ENCODE results near the gene HSPB9. TPM values are rescaled to one million over a fixed set of nuclear protein-coding genes. Genes with fewer than 3 reads are reported as not detected.
"Not testable (repeated sequence)": the region's sequence is repeated elsewhere in the genome, so short reads cannot be mapped to it uniquely, and the experiment has no call there.

HSPB9 gene
- polyA plus RNA-seq, 3 donors = 0.12 to 0.46 (median 0.30) TPM

DNA sequence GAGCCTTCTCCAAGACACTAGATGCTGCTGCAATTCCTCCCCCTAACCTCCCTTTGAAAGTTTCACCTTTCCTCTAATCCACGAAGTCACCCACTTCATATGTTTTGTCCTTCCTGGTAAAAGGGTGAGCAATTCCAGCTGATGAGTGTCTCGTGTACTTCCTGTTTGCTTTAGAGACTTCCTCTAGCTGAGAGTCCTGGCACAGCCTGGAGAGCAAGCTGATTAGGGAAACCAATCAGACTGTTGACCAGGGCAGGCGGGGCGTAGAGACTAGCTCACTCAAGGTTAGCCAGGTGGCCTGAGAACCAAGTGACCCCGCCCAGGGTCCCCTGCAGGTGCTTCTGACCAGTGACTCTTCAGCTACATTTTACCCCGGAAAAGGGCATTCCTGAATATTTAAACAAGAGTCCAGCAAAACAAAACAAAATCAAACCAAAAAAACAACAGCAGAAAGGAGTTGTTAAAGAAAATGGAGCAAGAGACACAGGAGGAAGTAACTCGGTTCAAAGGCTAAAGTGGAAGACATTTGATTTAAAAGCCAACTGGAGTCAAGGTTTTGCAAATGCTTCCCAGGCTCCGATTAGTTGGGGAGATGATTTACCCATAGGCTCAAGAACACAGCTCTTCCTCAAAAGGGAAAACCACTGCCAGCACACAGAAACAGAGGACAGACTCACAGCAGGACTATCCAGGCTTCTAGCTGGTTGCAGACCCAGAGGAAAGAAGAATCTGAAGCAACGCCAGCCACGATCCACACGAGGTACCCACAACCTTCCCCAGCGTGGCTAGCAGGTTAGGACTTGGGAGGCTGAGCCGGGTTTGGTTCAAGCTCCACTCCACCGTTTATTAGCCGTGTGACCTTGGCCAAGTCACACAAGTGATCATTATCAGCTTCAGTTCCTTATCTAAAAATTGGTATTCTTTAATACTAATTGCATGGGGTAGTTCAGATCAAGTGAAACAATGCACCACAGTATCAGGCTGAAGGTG lies 13.4 kb downstream of the HSPB9 start:
- DNase-seq (ENCODE audit: extremely low read depth in 1 of 11, low read depth in 9 of 11, low spot score in 4 of 11) = peak in 2 of 11 donors; percentile 39 to 46

GRCh38 chr17:42136654-42137051 lies 14.0 kb downstream of the HSPB9 start:
- DNase-seq (ENCODE audit: extremely low read depth in 1 of 11, low read depth in 9 of 11, low spot score in 4 of 11) = no peak

DNA sequence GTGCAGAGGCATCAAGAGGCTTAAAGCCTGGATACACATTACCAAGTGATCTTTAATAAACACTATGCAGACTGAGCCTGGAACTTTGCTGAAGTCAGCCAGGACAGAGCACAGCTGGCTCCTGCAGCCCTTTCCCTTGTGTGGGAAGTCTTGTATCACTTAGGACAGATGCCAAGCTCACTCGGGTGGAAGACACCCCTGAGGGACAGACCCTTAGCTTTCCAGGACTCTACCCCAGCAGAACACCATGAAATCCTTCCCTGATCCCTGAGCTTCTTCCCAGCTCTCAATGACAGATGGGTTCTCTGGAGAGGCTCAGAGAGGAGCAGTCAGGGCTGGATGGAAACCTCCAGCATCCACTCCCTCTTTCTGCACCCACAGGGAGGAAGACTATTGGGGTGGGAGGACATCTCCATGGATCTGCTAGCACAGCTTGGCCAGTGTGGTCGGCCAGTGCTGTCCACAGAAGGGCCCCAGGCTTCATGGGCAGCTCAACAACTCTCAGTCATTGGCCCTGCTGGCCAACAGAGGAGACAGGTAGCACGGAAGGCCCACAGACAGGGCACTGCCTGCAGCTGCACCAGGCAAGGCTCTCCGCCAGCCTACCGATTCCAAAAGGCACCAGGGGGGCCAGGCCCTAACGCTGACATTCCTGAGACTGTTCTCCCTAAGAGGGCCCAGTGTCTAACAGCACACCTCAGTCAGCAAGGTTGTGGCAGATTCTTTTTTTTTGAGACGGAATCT lies 16.3 kb downstream of the HSPB9 start:
- DNase-seq (ENCODE audit: extremely low read depth in 1 of 11, low read depth in 9 of 11, low spot score in 4 of 11) = no peak

GRCh38 chr17:42140690-42141089 lies 18.1 kb downstream of the HSPB9 start:
- DNase-seq (ENCODE audit: extremely low read depth in 1 of 11, low read depth in 9 of 11, low spot score in 4 of 11) = not testable (repeated sequence)

GRCh38 chr17:42141382-42141781 lies 18.8 kb downstream of the HSPB9 start:
- DNase-seq (ENCODE audit: extremely low read depth in 1 of 11, low read depth in 9 of 11, low spot score in 4 of 11) = no peak

DNA sequence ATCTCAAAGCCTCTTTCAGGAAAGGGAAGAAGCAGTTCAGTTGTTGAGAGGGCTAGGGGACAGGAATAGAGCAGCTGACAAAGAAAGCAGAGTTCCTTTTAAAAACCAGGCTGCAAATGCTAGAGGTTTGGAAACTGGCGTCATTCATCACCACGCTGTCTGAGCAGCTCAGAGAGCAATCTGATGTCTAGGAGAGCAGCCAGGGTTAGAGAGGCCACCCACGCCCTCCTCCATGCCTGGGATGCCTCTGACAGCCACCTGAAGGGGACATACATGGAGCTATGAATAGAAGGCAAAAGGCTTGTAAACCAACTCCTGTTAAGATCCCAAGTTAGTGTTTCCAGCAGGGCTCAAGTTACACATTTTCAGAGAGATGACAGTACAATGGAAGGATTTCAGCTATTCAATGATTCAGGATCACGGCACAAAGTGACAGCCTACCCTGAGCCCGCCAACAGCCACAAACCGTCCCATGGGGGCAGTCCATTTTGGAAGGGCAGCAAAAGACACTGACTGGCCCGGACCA lies 19.8 kb downstream of the HSPB9 start:
- DNase-seq (ENCODE audit: extremely low read depth in 1 of 11, low read depth in 9 of 11, low spot score in 4 of 11) = no peak

DNA sequence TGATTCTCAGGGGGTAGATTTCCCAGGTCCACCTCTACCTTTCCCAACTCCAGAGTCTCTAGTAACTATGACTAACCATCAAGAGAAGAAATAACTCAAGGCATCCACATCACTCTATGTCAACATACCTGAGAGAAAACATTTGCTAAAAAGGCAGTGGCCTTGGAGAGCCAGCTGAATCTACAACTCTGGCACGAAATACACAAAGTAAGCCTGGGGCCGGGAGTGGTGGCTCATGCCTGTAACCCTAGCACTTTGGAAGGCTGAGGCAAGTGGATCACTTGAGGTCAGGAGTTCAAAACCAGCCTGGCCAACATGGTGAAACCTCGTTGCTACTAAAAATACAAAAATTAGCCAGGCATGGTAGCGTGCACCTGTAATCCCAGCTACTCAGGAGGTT lies 20.5 kb downstream of the HSPB9 start:
- DNase-seq (ENCODE audit: extremely low read depth in 1 of 11, low read depth in 9 of 11, low spot score in 4 of 11) = not testable (repeated sequence)

DNA sequence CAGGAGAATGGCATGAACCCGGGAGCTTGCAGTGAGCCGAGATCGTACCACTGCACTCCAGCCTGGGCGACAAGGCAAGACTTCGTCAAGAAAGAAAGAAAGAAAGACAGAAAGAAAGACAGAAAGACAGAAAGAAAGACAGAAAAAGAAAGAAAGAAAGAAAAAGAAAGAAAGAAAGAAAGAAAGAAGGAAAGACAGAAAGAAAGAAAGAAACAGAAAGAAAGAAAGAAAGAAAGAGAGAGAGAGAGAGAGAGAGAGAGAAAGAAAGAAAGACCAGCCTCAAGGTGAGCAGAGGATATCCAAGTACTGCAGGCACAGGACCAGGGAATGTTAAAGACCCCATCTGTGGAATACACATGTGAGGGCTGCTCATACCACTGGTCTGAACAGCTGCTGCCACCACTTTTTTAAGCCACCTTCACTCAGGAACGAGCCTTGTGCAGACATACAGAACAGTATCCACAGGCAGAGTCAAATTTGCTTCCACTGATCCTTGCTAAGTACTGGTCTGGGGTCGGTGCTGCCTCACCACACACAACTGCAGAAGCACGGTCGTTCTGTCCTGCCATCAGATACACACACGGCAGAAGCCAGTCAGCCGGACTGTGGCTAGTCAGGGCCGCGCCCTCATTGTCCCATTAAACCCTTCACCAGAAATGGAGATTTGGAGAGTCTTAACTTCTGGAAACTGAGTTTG lies 24.5 kb downstream of the HSPB9 start:
- DNase-seq (ENCODE audit: extremely low read depth in 1 of 11, low read depth in 9 of 11, low spot score in 4 of 11) = no peak

- no peak for DNase-seq (ENCODE audit: extremely low read depth in 1 of 11, low read depth in 9 of 11, low spot score in 4 of 11)
Measured at GRCh38 chr17:42153919-42154742, 31.5 kb downstream of the HSPB9 start.

DNA sequence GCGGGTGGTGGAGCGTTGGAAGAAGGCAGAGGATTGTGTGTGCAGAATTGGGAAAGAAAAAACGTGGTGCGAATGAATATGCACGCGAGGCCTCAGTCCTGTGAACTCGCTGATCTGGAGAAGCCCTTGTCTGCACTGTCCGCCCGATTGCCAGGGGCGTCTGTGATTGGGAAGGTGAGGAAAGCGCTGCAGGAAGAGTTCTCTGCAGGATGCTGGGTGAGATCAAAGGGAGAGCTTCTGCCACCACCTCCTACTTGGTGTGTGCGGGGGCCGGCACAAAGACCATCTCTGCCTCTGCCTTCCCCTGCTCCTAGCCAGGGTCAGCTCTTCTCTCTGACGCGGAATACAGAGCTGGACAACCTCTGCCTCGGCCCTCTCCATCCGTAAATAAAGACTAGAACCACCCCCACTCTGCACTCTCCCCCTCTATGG lies 33.0 kb downstream of the HSPB9 start:
- DNase-seq (ENCODE audit: extremely low read depth in 1 of 11, low read depth in 9 of 11, low spot score in 4 of 11) = no peak

- DNase-seq (ENCODE audit: extremely low read depth in 1 of 11, low read depth in 9 of 11, low spot score in 4 of 11) = no peak
Measured at GRCh38 chr17:42159796-42160530, 37.4 kb downstream of the HSPB9 start.

GRCh38 chr17:42160531-42160910 lies 37.9 kb downstream of the HSPB9 start:
- no peak for DNase-seq (ENCODE audit: extremely low read depth in 1 of 11, low read depth in 9 of 11, low spot score in 4 of 11)

DNA sequence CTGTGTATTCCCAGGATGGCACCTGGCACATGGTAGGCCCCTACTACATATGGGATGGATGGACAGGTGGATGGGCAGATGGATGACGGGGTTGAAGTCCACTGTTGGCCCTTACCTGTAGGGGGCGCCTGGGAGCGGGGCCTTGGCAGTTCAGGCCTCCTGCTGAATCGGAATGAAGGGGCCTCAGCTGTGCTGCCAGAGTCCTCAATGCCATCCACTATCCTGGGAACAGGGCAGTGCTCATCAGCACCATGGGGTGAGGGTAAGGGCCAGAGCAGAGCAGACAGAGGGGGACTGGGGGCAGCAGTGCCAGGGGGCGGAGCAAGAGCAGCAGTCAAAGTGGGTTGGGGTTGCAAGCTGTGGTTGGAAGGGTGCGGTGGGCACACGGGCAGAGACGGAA lies 40.5 kb downstream of the HSPB9 start:
- DNase-seq (ENCODE audit: extremely low read depth in 1 of 11, low read depth in 9 of 11, low spot score in 4 of 11) = no peak

DNA sequence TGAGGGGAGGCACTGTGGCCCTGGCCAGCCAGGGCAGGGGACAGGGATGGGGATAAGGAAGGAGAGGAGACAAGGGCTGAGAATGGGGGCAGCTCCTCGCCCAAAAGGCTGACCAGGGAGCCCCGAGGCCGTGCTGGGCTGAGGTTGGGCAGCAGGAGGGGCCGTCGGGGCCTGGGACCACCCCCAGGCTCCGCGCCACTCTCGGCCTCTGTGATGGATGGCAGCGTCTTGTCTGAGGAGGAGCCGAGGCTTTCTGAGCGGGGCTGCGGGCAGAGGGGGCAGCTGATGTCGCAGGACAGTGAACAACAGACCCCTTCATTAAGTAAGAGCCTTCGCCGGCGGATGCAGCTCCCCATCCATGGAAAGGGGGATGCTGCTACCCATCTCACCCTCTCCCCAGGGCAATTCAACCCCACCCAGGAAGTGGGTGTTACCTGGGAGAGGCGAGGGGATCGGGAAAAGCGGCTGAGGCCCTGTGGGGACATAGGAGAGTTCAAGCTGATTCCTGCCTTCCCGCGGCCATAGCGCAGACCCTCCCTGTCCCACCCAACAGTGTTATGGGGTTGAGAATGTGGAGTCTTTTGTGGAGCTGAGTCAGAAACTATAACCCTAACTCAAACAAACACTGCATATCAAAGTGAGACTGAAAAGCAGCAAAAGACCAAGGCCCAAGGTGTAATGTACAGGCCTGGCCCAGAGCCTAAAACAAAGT lies 41.2 kb downstream of the HSPB9 start:
- DNase-seq (ENCODE audit: extremely low read depth in 1 of 11, low read depth in 9 of 11, low spot score in 4 of 11) = no peak

DNA sequence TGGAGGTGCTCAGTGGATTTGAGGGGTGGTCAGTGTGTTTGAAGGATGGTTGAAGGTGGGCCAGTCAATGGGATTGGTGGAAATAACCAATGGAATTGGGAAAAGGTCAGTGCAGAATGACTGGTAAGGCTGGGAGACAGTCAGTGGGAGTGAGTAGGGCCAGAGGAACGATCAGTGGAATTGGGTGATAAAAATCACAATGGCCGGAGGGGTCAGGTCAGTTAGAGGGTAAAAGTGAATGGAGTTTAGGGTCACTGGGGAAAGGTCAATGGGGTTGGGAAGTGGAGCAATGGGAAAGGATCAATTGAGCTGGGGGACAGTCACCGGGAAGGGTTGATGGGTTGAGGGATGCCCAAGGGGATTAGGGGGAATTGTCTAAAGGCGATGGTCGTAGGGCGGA lies 43.1 kb downstream of the HSPB9 start:
- no peak for DNase-seq (ENCODE audit: extremely low read depth in 1 of 11, low read depth in 9 of 11, low spot score in 4 of 11)

- no peak for DNase-seq (ENCODE audit: extremely low read depth in 1 of 11, low read depth in 9 of 11, low spot score in 4 of 11)
Measured at GRCh38 chr17:42166196-42166763, 43.7 kb downstream of the HSPB9 start.

GRCh38 chr17:42167807-42168206 lies 45.2 kb downstream of the HSPB9 start:
- DNase-seq (ENCODE audit: extremely low read depth in 1 of 11, low read depth in 9 of 11, low spot score in 4 of 11) = no peak
